ENCODE results near the gene PARD3B.

GRCh38 chr2:204665771-204666170, 120.5 kb downstream of the PARD3B start:
- no peak for TF ChIP-seq POLR2A (IDR thresholded peaks at IDR 0.05; ENCODE audit: low read length)
- no peak for TF ChIP-seq GATA1 (IDR thresholded peaks at IDR 0.05; ENCODE audit: low read depth, low read length)

Measured in erythroblast (primary cell).